Measurements from ENCODE around the gene IGLL5.

The IGLL5 gene

DNA sequence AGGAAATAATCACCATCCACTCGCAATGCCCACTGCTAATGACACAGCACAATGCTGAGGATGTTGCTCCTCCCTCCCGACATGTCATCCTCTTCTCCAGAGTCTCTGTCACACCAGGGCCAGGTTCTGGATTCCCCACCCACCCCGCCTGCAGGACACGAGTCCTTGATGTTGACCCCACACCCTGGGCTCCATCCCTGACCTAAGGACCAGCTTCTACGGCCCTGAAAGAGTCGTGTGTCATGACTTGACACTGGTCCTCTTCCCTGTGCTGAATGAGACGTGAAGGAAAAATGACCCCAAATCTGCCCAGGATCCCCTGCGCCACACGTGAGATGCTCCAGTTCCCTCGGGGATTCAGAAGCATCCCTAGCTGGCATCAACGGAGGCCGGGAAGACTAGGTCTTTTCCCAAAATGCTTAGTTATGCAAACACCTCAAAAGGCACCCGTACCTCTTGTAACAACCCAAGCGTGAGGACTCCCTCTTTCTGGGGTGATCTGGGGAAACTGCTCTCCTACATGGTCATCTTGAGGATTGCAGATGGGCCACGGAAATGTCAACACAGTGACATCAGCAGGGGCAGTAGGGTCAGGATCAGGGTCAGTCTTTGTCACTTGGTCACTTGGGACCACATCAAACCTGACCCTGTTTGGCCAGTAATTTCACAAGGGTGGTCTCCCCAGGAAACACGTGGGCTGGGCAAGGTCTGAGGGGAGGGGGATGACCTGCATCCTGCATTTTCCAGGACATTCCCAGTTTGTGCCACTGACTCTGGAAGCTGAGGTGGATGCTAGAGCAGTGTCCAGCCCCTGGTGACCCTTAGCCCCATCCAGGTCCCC is 42.0 kb downstream of the IGLL5 start:
- no peak overlapping the region for H3K4me3 ChIP-seq (ENCODE audit: low read depth in 1 of 2, low read length in 1 of 2)
- no peaks in the 10 kb centered on the region for H3K36me3 ChIP-seq
- H3K27ac ChIP-seq = no peak overlapping the region
- H3K4me1 ChIP-seq (ENCODE audit: control insufficient read depth in 1 of 2, insufficient read depth in 1 of 2, low read depth in 1 of 2, low read length in 1 of 2) = no peaks in the 10 kb centered on the region
- no peaks in the 10 kb centered on the region for H3K9me3 ChIP-seq
- H3K27me3 ChIP-seq = peaks cover 7% of the 10 kb centered on the region
- TF ChIP-seq, protein P1, sequence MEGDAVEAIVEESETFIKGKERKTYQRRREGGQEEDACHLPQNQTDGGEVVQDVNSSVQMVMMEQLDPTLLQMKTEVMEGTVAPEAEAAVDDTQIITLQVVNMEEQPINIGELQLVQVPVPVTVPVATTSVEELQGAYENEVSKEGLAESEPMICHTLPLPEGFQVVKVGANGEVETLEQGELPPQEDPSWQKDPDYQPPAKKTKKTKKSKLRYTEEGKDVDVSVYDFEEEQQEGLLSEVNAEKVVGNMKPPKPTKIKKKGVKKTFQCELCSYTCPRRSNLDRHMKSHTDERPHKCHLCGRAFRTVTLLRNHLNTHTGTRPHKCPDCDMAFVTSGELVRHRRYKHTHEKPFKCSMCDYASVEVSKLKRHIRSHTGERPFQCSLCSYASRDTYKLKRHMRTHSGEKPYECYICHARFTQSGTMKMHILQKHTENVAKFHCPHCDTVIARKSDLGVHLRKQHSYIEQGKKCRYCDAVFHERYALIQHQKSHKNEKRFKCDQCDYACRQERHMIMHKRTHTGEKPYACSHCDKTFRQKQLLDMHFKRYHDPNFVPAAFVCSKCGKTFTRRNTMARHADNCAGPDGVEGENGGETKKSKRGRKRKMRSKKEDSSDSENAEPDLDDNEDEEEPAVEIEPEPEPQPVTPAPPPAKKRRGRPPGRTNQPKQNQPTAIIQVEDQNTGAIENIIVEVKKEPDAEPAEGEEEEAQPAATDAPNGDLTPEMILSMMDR (IDR thresholded peaks at IDR 0.05) = no peak

GRCh38 chr22:22930222-22930497 is 42.5 kb downstream of the IGLL5 start:
- H3K27ac ChIP-seq = no peak overlapping the region
- no peaks in the 10 kb centered on the region for H3K4me1 ChIP-seq (ENCODE audit: control insufficient read depth in 1 of 2, insufficient read depth in 1 of 2, low read depth in 1 of 2, low read length in 1 of 2)
- H3K27me3 ChIP-seq = peaks cover 7% of the 10 kb centered on the region

GRCh38 chr22:22930571-22931556 is 43.2 kb downstream of the IGLL5 start:
- TF ChIP-seq, protein P1 (IDR thresholded peaks at IDR 0.05) = no peak
- Histone ChIP-seq H3K27me3 (peaks cover 7% of the 10 kb centered on the region), H3K9me3 (no peaks in the 10 kb centered on the region), H3K36me3 (no peaks in the 10 kb centered on the region), H3K4me3 (ENCODE audit: low read depth in 1 of 2, low read length in 1 of 2) (no peak overlapping the region), H3K27ac (no peak overlapping the region), H3K4me1 (ENCODE audit: control insufficient read depth in 1 of 2, insufficient read depth in 1 of 2, low read depth in 1 of 2, low read length in 1 of 2) (no peaks in the 10 kb centered on the region)

More at GRCh38 chr22:22930222-22930497, 42.5 kb downstream of the IGLL5 start:
- TF ChIP-seq, protein P1 (IDR thresholded peaks at IDR 0.05) = no peak
- no peaks in the 10 kb centered on the region for H3K36me3 ChIP-seq
- no peak overlapping the region for H3K4me3 ChIP-seq (ENCODE audit: low read depth in 1 of 2, low read length in 1 of 2)
- no peaks in the 10 kb centered on the region for H3K9me3 ChIP-seq

DNA sequence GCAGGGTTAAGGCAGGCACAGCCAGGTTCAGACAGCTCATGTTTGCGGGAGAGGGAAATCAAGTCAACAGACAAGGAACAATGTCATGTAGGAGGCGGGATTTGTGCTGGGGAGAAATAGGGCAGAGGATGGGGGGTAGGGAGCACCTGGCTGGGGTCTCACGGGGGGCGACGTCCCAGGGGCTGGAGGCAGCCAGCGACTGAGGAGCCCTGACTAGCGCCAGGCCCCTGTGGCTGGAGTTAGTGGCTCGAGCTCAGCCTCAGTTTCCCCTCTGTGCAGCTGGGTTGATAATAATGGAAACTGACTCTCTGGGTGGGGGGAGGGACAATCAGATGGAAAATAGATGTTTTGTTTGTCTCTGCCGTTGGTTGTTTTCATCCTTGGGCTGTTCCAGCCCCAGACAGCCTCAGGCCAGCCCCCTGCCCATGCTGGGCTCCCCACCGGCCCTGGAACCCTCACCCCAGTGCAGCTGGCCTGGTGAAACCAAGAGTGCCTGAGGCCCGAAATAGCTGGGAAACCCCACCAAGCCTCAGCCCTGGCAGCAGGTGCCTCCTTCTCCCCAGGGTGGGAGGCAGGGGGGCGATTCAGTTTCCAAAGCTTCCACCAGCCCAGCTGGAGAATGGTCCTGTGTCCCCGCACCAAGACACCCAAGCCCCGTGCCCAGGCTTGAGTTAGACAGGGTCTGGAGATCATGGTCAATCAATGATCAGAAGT is 44.1 kb downstream of the IGLL5 start:
- Histone ChIP-seq H3K27me3 (peaks cover 7% of the 10 kb centered on the region), H3K4me3 (ENCODE audit: low read depth in 1 of 2, low read length in 1 of 2) (no peak overlapping the region), H3K9me3 (no peaks in the 10 kb centered on the region), H3K36me3 (no peaks in the 10 kb centered on the region), H3K27ac (no peak overlapping the region), H3K4me1 (ENCODE audit: control insufficient read depth in 1 of 2, insufficient read depth in 1 of 2, low read depth in 1 of 2, low read length in 1 of 2) (no peaks in the 10 kb centered on the region)
- TF ChIP-seq, protein P1 (IDR thresholded peaks at IDR 0.05) = no peak

DNA sequence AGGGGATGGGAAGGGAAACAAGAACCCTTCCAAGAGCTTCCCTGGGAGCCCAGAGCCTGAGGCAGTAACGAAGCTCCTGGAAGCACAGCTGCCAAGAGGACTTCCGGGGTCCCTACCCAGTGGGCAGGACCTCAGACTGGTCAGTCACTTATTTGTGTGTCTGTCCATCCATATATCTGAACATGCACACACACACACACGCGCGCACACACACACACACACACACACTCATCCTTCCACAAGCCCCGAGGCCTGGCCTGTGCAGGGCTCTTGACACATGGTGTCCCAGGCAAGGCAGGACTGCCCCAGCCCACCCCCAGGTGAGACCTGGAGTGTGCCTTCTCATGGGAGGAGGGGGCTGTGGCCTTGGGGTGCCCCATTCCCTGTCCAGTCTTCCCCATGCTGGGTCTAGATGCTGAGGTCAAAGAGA is 44.9 kb downstream of the IGLL5 start:
- TF ChIP-seq, protein P1 (IDR thresholded peaks at IDR 0.05) = no peak
- Histone ChIP-seq H3K27ac (no peak overlapping the region), H3K4me3 (ENCODE audit: low read depth in 1 of 2, low read length in 1 of 2) (no peak overlapping the region), H3K27me3 (peaks cover 7% of the 10 kb centered on the region), H3K36me3 (no peaks in the 10 kb centered on the region), H3K9me3 (no peaks in the 10 kb centered on the region), H3K4me1 (ENCODE audit: control insufficient read depth in 1 of 2, insufficient read depth in 1 of 2, low read depth in 1 of 2, low read length in 1 of 2) (no peaks in the 10 kb centered on the region)
